Osteocyte (in vitro differentiated cells): ENCODE data around the gene SH3BP2. TPM values are rescaled to one million over a fixed set of nuclear protein-coding genes. Genes with fewer than 3 reads are reported as not detected.

Experiments used
- DNase-seq: peaks from one replicate; pipeline ENCODE4 v3.0.0; 2021; ENCODE audit warnings: mixed read lengths; ENCODE audit not compliant: unreplicated experiment; ENCODE audit errors: extremely low spot score
- H3K27ac Mint-ChIP-seq: one replicate; pipeline ENCODE4 v1.8.0; 2021; ENCODE audit warnings: mild to moderate bottlenecking, mixed read lengths; ENCODE audit not compliant: unreplicated experiment
- H3K27me3 Mint-ChIP-seq: one replicate; pipeline ENCODE4 v1.8.0; 2021; ENCODE audit warnings: mixed read lengths; ENCODE audit not compliant: unreplicated experiment
- H3K36me3 Mint-ChIP-seq: one replicate; pipeline ENCODE4 v1.8.0; 2021; ENCODE audit warnings: mixed read lengths; ENCODE audit not compliant: unreplicated experiment
- H3K4me1 Mint-ChIP-seq: one replicate; pipeline ENCODE4 v1.8.0; 2021; ENCODE audit warnings: mixed read lengths; ENCODE audit not compliant: unreplicated experiment
- H3K4me3 Mint-ChIP-seq: one replicate; pipeline ENCODE4 v1.8.0; 2021; ENCODE audit warnings: mild to moderate bottlenecking, moderate library complexity, mixed read lengths; ENCODE audit not compliant: unreplicated experiment
- H3K9me3 Mint-ChIP-seq: one replicate; pipeline ENCODE4 v1.8.0; 2021; ENCODE audit warnings: mixed read lengths; ENCODE audit not compliant: unreplicated experiment
- total RNA-seq: library from RNA; stranded (reverse); gene quantifications from 2 replicates; pipeline ENCODE4 v1.2.1, GENCODE V29; 2021
- TF ChIP-seq, protein P1 (sequence below): fragments of 200-600 bp; sonication (generic); IDR thresholded peaks from 2 replicates; pipeline ENCODE4 v1.5.0; 2021; ENCODE audit warnings: antibody characterized with exemption, mild to moderate bottlenecking, moderate library complexity

SH3BP2 gene
- total RNA-seq, 1 donor from 2014 or later, result 110 TPM

DNA sequence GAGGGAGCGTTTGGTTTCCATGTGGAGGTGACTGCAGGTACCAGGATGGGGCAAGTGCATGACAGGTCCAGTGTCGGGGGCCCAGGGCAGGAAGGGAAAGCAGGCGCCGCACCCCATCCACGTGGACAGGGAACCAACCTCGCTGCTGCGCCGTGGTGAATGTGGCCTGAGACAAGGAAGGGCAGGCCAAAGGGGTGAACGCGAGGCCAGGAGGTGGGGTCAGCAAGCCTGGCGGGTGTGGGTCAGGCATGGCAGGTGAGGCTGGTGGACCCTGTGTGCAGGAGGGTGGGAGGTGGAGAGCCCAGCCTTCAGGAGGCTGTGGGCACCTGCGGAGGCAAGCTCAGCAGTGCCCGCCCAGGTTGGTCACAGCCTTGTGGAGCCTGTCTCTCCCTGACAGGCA is 14.7 kb downstream of the SH3BP2 start:
- Mint-ChIP-seq H3K4me1 (peaks cover 55% of the 10 kb centered on the region), H3K27ac (no peak overlapping the region), H3K27me3 (no peaks in the 10 kb centered on the region), H3K9me3 (no peaks in the 10 kb centered on the region), H3K36me3 (peaks cover 12% of the 10 kb centered on the region), H3K4me3 (no peak overlapping the region)
- TF ChIP-seq, protein P1, sequence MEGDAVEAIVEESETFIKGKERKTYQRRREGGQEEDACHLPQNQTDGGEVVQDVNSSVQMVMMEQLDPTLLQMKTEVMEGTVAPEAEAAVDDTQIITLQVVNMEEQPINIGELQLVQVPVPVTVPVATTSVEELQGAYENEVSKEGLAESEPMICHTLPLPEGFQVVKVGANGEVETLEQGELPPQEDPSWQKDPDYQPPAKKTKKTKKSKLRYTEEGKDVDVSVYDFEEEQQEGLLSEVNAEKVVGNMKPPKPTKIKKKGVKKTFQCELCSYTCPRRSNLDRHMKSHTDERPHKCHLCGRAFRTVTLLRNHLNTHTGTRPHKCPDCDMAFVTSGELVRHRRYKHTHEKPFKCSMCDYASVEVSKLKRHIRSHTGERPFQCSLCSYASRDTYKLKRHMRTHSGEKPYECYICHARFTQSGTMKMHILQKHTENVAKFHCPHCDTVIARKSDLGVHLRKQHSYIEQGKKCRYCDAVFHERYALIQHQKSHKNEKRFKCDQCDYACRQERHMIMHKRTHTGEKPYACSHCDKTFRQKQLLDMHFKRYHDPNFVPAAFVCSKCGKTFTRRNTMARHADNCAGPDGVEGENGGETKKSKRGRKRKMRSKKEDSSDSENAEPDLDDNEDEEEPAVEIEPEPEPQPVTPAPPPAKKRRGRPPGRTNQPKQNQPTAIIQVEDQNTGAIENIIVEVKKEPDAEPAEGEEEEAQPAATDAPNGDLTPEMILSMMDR, result no peak
- DNase-seq, result no peak

DNA sequence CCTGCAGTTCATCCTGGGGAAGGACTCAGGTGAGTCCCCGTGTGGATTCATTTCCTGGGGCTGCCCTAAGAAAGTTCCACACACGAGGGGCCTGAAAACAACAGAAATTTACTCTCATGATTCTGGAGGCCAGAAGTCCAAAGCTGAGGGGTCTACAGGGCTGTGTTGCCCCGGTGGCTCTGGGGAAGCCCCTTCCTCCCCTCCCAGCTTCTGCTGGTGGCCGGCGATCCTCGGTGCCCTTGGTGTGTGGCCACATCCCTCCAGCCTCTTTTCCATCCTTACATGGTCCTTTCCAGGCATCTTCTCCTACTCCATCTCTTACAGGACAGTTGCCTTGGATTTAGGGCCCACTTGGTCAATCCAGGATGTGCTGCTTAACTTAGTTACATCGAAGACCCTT is 15.1 kb downstream of the SH3BP2 start:
- Mint-ChIP-seq H3K36me3 (peaks cover 12% of the 10 kb centered on the region), H3K9me3 (no peaks in the 10 kb centered on the region), H3K27ac (no peak overlapping the region), H3K4me3 (no peak overlapping the region), H3K27me3 (no peaks in the 10 kb centered on the region), H3K4me1 (peaks cover 59% of the 10 kb centered on the region)
- DNase-seq, result no peak
- TF ChIP-seq, protein P1, result no peak

DNA sequence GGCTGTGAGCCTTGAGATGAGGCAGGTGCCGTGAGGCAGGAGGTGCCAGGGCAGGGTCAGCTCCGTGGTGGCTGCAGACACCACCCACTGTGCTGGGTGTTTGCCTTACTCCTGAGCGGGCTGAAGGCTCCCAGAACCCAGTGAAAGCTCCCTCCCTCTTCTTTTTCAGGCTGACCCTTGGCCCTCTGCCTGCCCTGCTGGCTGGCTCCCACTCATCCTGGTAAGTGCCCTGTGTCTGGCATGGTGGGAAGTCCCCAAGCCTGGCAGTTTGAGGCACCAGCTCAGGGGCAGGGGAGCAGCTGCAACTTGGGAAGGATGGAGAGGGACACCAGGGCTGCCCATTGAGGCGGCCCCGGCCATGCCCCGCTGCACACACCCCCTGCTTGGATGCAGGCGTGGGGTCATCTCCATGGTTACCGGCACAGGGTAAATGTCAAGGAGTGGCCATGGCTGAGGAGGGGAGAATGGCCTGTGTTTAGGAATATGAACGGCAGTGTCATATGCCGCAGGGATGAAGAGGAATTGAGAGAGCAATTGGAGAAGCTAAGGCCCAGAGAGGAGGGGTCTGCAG is 16.8 kb downstream of the SH3BP2 start:
- Mint-ChIP-seq H3K9me3 (no peaks in the 10 kb centered on the region), H3K4me1 (peaks cover 65% of the 10 kb centered on the region)

DNA sequence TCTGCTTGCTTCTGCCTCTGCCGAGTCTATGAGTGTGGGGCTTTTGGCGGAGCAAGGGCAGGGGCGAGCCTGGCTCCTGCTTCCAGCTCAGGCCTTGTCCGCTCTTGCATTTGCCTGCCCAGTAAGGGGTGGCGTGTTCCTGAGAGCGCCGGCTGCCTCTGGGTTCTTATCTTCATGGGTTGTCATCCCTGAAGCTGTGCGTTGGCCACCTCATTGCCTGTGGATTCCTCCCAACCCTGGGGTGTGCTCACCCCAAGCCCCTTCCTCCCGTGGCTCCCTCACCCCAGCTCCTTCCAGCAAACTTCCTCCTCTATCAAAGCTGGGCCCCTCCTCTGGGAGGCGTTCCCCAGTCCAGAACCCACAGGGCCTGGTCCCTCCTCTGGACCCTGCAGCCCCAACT is 17.5 kb downstream of the SH3BP2 start:
- Mint-ChIP-seq H3K4me1 (peaks cover 63% of the 10 kb centered on the region), H3K27ac (peak overlapping the region; percentile 94), H3K4me3 (no peak overlapping the region), H3K9me3 (no peaks in the 10 kb centered on the region), H3K27me3 (no peaks in the 10 kb centered on the region), H3K36me3 (peaks cover 17% of the 10 kb centered on the region)
- no peak for DNase-seq
- TF ChIP-seq, protein P1, result no peak

More for the DNA sequence above, 16.8 kb downstream of the SH3BP2 start:
- Mint-ChIP-seq H3K4me3 (peak overlapping the region; percentile 22), H3K27me3 (no peaks in the 10 kb centered on the region), H3K27ac (peak overlapping the region; percentile 62), H3K36me3 (peaks cover 15% of the 10 kb centered on the region)
- TF ChIP-seq, protein P1, result no peak
- DNase-seq, result no peak

DNA sequence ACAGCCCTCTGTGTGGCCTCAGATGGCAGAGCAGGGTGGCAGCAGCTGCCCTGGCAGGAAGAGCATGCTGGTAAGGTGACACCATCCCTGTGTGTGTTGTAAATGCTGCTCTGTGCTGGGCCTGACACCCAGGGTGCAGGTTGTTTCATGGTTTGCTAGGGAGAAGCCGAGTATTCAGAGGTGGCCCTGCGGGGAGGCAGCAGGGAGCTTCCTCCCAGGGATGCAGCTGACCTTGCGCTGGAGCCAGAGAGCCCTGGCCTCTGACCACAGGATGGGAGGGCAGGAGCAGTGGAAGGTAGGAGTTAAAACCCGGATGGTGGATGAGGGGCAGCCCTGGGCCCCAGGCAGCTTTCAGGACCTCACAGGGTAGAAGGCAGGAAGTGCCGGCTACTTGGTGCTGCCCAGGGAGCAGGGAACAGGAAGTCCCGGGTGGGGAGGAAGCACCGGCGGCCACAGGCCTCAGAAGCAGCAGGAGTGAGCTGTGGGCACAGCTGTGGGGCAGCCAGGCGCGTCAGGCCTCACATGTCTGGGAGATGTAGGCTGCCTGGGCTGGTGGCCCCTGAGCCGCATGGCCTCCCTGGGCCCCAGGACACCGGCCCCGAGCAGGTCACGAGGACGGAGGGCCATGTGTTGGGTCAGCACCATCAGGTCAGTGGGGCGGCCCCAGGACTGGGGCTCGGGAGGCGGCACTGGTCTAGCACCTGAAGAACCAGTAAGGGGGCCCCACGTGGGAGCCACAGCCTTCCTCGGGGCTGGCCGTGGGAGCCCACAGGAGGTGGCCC is 19.1 kb downstream of the SH3BP2 start:
- Mint-ChIP-seq H3K27me3 (no peaks in the 10 kb centered on the region), H3K9me3 (peaks cover 6% of the 10 kb centered on the region), H3K4me1 (peaks cover 54% of the 10 kb centered on the region), H3K27ac (peak overlapping the region; percentile 94), H3K36me3 (peaks cover 26% of the 10 kb centered on the region), H3K4me3 (peak overlapping the region; percentile 68)
- DNase-seq, result no peak
- TF ChIP-seq, protein P1, result no peak
